Activated B cell treated with CpG ODN at 0.5 μM for 24 hours (primary cell): ENCODE measurements around the gene SMURF1. TPM values are rescaled to one million over a fixed set of nuclear protein-coding genes. Genes with fewer than 3 reads are reported as not detected.

ENCODE experiments used
- ATAC-seq: fragments of 200-7000 bp; cut with Tn5 transposase; one replicate; pipeline ENCODE4 v1.10.0; 2021; ENCODE audit warnings: low read depth, mild to moderate bottlenecking, moderate library complexity
- CTCF ChIA-PET: fragments of 350-600 bp; sonication (Branson Sonifier 250); formaldehyde crosslinking; loops from one replicate; lab custom pipeline; 2021; ENCODE audit warnings: antibody characterized with exemption; lab: Charles Lee
- POLR2A ChIA-PET: fragments of 350-600 bp; sonication (Branson Sonifier 250); formaldehyde crosslinking; loops from one replicate; lab custom pipeline; 2021; ENCODE audit warnings: antibody characterized with exemption; lab: Charles Lee
- DNase-seq: peaks from one replicate; pipeline ENCODE4 v3.0.0; 2022
- H3K27ac Mint-ChIP-seq: one replicate; pipeline ENCODE4 v1.8.0; 2020; ENCODE audit warnings: mixed read lengths
- H3K27me3 Mint-ChIP-seq: one replicate; pipeline ENCODE4 v1.8.0; 2021; ENCODE audit warnings: mixed read lengths
- H3K36me3 Mint-ChIP-seq: one replicate; pipeline ENCODE4 v1.8.0; 2021; ENCODE audit warnings: low read depth, mixed read lengths
- H3K4me1 Mint-ChIP-seq: one replicate; pipeline ENCODE4 v1.8.0; 2021; ENCODE audit warnings: mixed read lengths
- H3K4me3 Mint-ChIP-seq: one replicate; pipeline ENCODE4 v1.8.0; 2020; ENCODE audit warnings: mild to moderate bottlenecking, mixed read lengths
- H3K9me3 Mint-ChIP-seq: one replicate; pipeline ENCODE4 v1.8.0; 2020; ENCODE audit warnings: mixed read lengths
- intact Hi-C: fragments of 100-400 bp; cut with micrococcal nuclease; formaldehyde crosslinking; loops from one replicate; pipeline ENCODE4 v1.15.1; 2024
- total RNA-seq: library from RNA; stranded (reverse); gene quantifications from 2 replicates; pipeline ENCODE4 v1.2.3, GENCODE V29; 2022
- TF ChIP-seq, protein P1 (sequence below): fragments of 200-600 bp; IDR thresholded peaks from one replicate; pipeline ENCODE4 v1.8.0; 2022; ENCODE audit warnings: antibody characterized with exemption, mild to moderate bottlenecking

Gene SMURF1
- total RNA-seq, 1 donor from 2014 or later: 23.1 TPM

DNA sequence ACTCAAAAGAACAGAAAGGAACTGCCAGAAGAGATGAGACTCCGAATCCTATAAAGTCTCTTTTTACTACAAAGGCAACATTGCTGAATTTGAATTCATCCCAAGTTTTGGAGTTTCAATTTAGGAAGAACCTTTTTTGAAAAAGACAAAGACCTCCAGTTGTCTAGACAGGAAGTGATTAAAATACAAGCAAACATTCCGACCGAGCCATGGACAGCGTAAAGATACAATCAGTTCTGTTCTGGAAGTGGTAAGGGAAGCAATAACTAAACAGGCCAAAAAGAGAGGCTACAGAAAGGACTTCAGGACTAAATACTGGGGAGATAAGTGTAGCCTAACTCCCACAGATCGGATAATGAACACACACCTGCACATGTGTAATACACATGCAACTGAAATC lies 101.0 kb downstream of the SMURF1 start:
- no peaks in the 10 kb centered on the region for H3K4me1 Mint-ChIP-seq
- CTCF ChIA-PET: interaction anchor here (4.7 kb wide), 1 partner anchor 269 kb away, joined by 42 read pairs; no protein-coding TSS in a partner anchor
- intact Hi-C loops: no loop called here
- no peak for DNase-seq
- H3K4me3 Mint-ChIP-seq: no peak overlapping the region
- H3K27ac Mint-ChIP-seq: no peak overlapping the region
- peaks cover 83% of the 10 kb centered on the region for H3K36me3 Mint-ChIP-seq
- POLR2A ChIA-PET: no interaction called here
- ATAC-seq: no peak
- H3K27me3 Mint-ChIP-seq: no peaks in the 10 kb centered on the region
- no peaks in the 10 kb centered on the region for H3K9me3 Mint-ChIP-seq
- TF ChIP-seq, protein P1, sequence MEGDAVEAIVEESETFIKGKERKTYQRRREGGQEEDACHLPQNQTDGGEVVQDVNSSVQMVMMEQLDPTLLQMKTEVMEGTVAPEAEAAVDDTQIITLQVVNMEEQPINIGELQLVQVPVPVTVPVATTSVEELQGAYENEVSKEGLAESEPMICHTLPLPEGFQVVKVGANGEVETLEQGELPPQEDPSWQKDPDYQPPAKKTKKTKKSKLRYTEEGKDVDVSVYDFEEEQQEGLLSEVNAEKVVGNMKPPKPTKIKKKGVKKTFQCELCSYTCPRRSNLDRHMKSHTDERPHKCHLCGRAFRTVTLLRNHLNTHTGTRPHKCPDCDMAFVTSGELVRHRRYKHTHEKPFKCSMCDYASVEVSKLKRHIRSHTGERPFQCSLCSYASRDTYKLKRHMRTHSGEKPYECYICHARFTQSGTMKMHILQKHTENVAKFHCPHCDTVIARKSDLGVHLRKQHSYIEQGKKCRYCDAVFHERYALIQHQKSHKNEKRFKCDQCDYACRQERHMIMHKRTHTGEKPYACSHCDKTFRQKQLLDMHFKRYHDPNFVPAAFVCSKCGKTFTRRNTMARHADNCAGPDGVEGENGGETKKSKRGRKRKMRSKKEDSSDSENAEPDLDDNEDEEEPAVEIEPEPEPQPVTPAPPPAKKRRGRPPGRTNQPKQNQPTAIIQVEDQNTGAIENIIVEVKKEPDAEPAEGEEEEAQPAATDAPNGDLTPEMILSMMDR: no peak

DNA sequence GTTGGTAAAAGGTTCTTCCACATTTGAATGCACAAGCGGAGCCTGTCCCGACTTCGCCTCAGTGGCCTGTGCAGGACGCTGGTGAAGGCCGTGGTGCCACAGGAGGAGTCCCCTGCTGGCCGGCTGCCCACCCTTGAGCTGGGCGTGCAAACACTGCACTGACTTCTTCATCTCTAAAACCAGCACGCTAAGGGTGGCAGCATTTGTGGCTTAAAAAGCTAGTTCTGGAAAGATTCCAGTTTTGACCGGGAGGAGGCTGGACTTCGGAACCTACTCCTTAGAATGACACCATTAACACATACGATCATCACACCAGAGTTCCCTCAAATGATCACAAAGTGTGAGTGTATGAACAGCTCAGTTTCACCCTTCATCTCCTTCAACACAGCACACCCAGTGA lies 102.4 kb downstream of the SMURF1 start:
- ChIA-PET POLR2A (no interaction called here), CTCF (interaction anchor here (0.9 to 4.7 kb wide), 2 partner anchors 103 to 271 kb away, joined by 3 to 42 read pairs; no protein-coding TSS in a partner anchor)
- intact Hi-C loops: no loop called here
- Mint-ChIP-seq H3K4me1 (no peaks in the 10 kb centered on the region), H3K27ac (no peak overlapping the region), H3K9me3 (no peaks in the 10 kb centered on the region), H3K27me3 (no peaks in the 10 kb centered on the region), H3K4me3 (no peak overlapping the region), H3K36me3 (peaks cover 83% of the 10 kb centered on the region)
- TF ChIP-seq, protein P1: no peak
- ATAC-seq (no peak), DNase-seq (no peak)

DNA sequence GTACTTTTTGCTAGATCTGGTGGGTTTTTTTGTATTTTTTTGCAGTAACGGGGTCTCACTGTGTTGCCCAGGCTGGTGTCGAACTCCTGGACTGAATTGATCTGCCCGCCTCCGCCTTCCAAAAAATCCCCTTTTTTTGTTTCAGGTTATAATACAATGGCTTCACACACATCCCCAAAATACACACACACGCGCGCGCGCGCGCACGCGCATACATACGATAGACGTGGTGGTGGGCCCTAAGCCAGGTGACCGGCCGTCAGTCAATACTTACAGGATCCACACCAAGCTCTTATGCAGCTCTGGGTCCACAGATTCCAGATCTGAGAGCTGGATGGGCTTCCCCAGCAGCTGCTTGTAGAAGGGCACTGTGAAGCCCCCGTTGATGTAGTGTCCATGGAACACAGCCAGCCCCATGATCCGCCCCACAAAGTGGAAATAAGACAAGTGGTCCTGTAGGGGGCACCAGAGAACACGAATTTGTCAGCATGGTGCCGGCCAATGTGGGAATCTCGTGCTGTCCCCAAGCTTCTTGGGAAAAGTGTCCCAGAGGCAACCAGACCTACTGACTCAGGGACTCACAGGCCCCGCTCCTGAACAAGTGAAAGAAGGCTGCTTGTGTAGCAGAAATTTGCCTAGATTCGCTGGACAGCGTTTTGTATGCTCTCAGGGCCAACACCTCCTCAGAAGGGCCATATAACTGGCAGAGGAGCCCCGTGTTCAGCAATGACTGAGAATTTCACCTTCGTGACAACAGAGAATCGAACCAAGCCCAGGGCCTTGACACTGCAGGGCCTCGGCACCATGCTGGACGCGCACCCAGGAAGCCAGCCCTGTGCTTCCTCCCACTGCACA lies 103.6 kb downstream of the SMURF1 start:
- Mint-ChIP-seq H3K4me3 (no peak overlapping the region), H3K4me1 (no peaks in the 10 kb centered on the region), H3K27me3 (no peaks in the 10 kb centered on the region), H3K36me3 (peaks cover 85% of the 10 kb centered on the region), H3K9me3 (no peaks in the 10 kb centered on the region), H3K27ac (no peak overlapping the region)
- intact Hi-C loops: loop anchor here (1.0 kb wide), 1 partner anchor 273 kb away; no protein-coding TSS in a partner anchor
- ATAC-seq (peak; percentile 65), DNase-seq (no peak)
- ChIA-PET CTCF (interaction anchor here (1.2 to 4.7 kb wide), 2 partner anchors 251 to 272 kb away, joined by 3 to 42 read pairs; no protein-coding TSS in a partner anchor), POLR2A (no interaction called here)
- TF ChIP-seq, protein P1: peak; percentile 44

DNA sequence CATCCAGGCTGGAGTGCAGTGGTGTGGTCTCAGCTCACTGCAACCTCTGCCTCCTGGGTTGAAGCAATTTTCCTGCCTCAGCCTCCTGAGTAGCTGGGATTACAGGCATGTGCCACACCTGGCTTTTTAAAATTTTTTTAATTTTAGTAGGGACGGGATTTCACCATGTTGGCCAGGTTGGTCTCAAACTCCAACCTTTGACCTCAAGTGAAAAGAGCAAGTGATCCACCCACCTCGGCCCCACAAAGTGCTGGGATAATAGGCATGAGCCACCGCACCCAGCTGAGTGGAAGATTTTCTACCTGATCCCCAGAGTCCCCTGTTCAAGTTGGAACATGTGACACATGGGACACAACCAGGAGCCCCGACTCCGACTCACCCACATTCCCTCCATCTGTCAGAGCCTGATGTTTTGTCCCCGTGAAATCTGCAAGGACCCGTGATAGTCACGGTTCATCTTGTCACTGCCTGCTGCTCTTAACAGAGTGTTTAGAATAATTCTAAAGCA lies 104.5 kb downstream of the SMURF1 start:
- ChIA-PET CTCF (interaction anchor here (4.7 kb wide), 1 partner anchor 273 kb away, joined by 42 read pairs; no protein-coding TSS in a partner anchor), POLR2A (interaction anchor here (0.6 to 0.7 kb wide), 2 partner anchors 266 to 293 kb away, joined by 4 to 5 read pairs; no protein-coding TSS in a partner anchor)
- Mint-ChIP-seq H3K4me3 (no peak overlapping the region), H3K27me3 (no peaks in the 10 kb centered on the region), H3K9me3 (no peaks in the 10 kb centered on the region), H3K27ac (no peak overlapping the region), H3K36me3 (peaks cover 89% of the 10 kb centered on the region), H3K4me1 (no peaks in the 10 kb centered on the region)
- intact Hi-C loops: no loop called here
- ATAC-seq (no peak), DNase-seq (no peak)
- TF ChIP-seq, protein P1: no peak
